ENCODE data around the gene GRPEL1. TPM values are rescaled to one million over a fixed set of nuclear protein-coding genes. Genes with fewer than 3 reads are reported as not detected.
A peak's percentile ranks its signal among the peaks of the same experiment; 100 is the strongest.

GRPEL1 gene
- total and polyA plus RNA-seq, 2 experiments from 2014 or later = 27.4 to 112 TPM

DNA sequence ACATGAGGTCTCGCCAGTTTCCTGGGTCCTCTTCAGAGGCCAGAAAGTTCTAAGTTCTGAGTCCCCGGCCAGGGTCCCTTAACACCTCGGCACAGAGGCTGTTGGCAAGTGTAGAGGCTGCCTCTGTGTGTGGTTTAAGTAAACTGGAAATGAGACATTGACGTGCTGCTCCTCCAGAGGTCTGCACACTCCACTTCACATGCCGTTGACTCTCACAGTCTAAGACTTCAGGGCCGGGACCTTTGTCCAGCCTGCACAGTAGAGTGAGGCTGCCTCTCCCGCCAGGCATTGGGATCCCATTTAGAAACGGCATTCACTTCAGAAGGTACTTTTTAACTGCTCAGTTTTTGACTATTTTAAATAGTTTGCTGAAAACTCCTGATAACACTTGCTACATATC is 35.3 kb downstream of the GRPEL1 start (continued):
- TF ChIP-seq EZH2phosphoT487 (IDR thresholded peaks at IDR 0.05; ENCODE audit: unreplicated experiment) (no peak), ZNF331 (CRISPR knock-in tag; IDR thresholded peaks at IDR 0.05; ENCODE audit: low read depth) (no peak), EZH2 (IDR thresholded peaks at IDR 0.05; ENCODE audit: low read depth, unreplicated experiment) (no peak), REST (IDR thresholded peaks at IDR 0.05; ENCODE audit: unreplicated experiment) (no peak)

DNA sequence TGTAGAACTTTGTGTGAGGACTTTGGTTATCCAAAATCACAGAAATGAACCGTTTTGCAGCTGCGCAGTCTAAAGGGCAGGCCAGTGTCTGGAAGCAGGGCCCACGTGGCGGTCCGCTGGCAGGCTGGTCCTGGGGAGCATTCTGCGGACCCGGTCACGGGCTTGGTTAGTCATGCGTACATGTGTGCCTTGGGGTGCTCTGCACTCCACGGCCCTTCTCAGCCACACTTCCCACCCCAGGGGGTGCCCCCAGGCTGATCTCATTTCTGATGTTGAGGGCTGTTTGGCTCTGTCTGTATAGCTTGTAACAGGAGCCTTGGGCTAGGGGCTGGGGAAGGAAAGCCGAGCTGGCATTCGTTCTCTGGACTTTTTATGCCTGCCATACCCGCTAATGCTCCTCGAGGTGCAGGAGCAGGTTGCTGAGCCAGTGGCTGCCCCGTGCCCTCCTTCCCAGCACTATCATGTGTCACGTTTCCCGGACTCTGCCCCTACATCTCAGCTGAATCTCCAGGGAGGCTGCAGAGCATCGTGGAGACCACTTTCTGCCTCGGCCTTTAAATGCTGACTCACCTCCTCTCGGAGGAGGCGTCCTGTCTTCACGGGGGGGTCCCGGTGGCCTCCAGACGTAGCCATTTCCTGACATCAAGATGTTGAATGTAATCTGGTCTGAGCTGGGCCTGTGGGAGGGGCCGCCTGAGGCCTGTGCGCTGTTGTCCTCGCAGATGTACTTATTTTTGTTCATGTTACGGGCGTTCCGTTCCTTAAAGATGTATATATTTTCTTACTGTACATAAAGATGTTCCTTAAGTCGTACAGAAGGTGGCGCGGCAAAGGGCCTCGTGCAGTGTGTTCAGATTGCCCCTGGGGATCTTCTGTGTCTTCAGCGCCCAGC is 36.1 kb downstream of the GRPEL1 start:
- H3K9me2 ChIP-seq (ENCODE audit: insufficient read depth) = no peaks in the 10 kb centered on the region
- peaks cover 6% of the 10 kb centered on the region for H4K20me1 ChIP-seq (replicated peaks; ENCODE audit: insufficient read depth)
- no peak overlapping the region for H3K4me2 ChIP-seq
- no peak overlapping the region for H3K4me3 Mint-ChIP-seq
- H3K9me3 Mint-ChIP-seq = no peaks in the 10 kb centered on the region
- H3K27ac ChIP-seq (ENCODE audit: low read depth) = no peak overlapping the region
- peak overlapping the region; percentile 74 for H3K27ac Mint-ChIP-seq
- DNase-seq (ENCODE audit: low spot score) (no peak), ATAC-seq (no peak)
- H3K27me3 ChIP-seq (ENCODE audit: insufficient read depth) = no peaks in the 10 kb centered on the region
- H2AFZ ChIP-seq = no peak overlapping the region
- no peaks in the 10 kb centered on the region for H3K79me2 ChIP-seq (replicated peaks; ENCODE audit: insufficient read depth)
- peaks cover 6% of the 10 kb centered on the region for H3K36me3 ChIP-seq (ENCODE audit: insufficient read depth)
- TF ChIP-seq EZH2phosphoT487 (IDR thresholded peaks at IDR 0.05; ENCODE audit: unreplicated experiment) (no peak), JUNB (IDR thresholded peaks at IDR 0.05; ENCODE audit: unreplicated experiment) (no peak), REST (IDR thresholded peaks at IDR 0.05; ENCODE audit: unreplicated experiment) (no peak)
- TF ChIP-seq, protein P1, sequence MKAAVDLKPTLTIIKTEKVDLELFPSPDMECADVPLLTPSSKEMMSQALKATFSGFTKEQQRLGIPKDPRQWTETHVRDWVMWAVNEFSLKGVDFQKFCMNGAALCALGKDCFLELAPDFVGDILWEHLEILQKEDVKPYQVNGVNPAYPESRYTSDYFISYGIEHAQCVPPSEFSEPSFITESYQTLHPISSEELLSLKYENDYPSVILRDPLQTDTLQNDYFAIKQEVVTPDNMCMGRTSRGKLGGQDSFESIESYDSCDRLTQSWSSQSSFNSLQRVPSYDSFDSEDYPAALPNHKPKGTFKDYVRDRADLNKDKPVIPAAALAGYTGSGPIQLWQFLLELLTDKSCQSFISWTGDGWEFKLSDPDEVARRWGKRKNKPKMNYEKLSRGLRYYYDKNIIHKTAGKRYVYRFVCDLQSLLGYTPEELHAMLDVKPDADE (IDR thresholded peaks at IDR 0.05) = no peak
- H3K4me3 ChIP-seq = no peak overlapping the region
- H3K36me3 Mint-ChIP-seq (ENCODE audit: low read depth) = peaks cover 43% of the 10 kb centered on the region
- H3F3A ChIP-seq (replicated peaks; ENCODE audit: low read depth) = no peaks in the 10 kb centered on the region
- H3K27me3 Mint-ChIP-seq (ENCODE audit: insufficient read depth, low read depth, poor library complexity) = peaks cover 8% of the 10 kb centered on the region
- no peaks in the 10 kb centered on the region for H3K4me1 ChIP-seq (ENCODE audit: insufficient read depth)
- H3K4me1 Mint-ChIP-seq = no peaks in the 10 kb centered on the region
